Hepatic stellate cell (primary cell): ENCODE results near the gene SLC25A30.

Experiments
- DNase-seq: peaks from one replicate; pipeline ENCODE4 v3.0.0; 2011; ENCODE audit warnings: low spot score

Gene SLC25A30

GRCh38 chr13:45417790-45418534 is at the start of gene SLC25A30:
TSS of gene SLC25A30 (minus strand) at chr13:45418373. CDS start at chr13:45411425, 6,948 bp downstream.
- peak; percentile 92 for DNase-seq

GRCh38 chr13:45466359-45466758 is 48.2 kb upstream of the SLC25A30 start:
- no peak for DNase-seq

- DNase-seq = peak; percentile 92
These were observed 46.7 kb upstream of the SLC25A30 start, which contains the start of gene COG3 for GRCh38 chr13:45464687-45465453. TSS of gene COG3 (plus strand) at chr13:45464939. CDS start at chr13:45465037, 98 bp downstream.

- no peak for DNase-seq
These were observed 46.0 kb upstream of the SLC25A30 start for GRCh38 chr13:45464141-45464686.

- DNase-seq = peak; percentile 37
These were observed 38.2 kb upstream of the SLC25A30 start for GRCh38 chr13:45456196-45456972.

- no peak for DNase-seq
These were observed 36.0 kb upstream of the SLC25A30 start for GRCh38 chr13:45454204-45454603.

- no peak for DNase-seq
These were observed 33.1 kb upstream of the SLC25A30 start for GRCh38 chr13:45451282-45451681.

GRCh38 chr13:45448965-45449559 is 30.9 kb upstream of the SLC25A30 start:
- DNase-seq = no peak

- DNase-seq = no peak
These were observed 29.0 kb upstream of the SLC25A30 start for GRCh38 chr13:45447050-45447661.

GRCh38 chr13:45446181-45446580 is 28.0 kb upstream of the SLC25A30 start:
- DNase-seq = peak; percentile 38

- DNase-seq = no peak
These were observed 26.9 kb upstream of the SLC25A30 start for GRCh38 chr13:45445053-45445452.

GRCh38 chr13:45441633-45442032 is 23.5 kb upstream of the SLC25A30 start:
- no peak for DNase-seq

- no peak for DNase-seq
These were observed 21.7 kb upstream of the SLC25A30 start for GRCh38 chr13:45439781-45440462.

GRCh38 chr13:45439008-45439407 is 20.8 kb upstream of the SLC25A30 start:
- DNase-seq = no peak

GRCh38 chr13:45437947-45438346 is 19.8 kb upstream of the SLC25A30 start:
- no peak for DNase-seq

GRCh38 chr13:45436953-45437352 is 18.8 kb upstream of the SLC25A30 start:
- DNase-seq = no peak

GRCh38 chr13:45436332-45436731 is 18.2 kb upstream of the SLC25A30 start:
- DNase-seq = no peak

- no peak for DNase-seq
These were observed 16.6 kb upstream of the SLC25A30 start for GRCh38 chr13:45434556-45435371.

- no peak for DNase-seq
These were observed 15.2 kb upstream of the SLC25A30 start for GRCh38 chr13:45433381-45433790.
